ENCODE data around the gene DFFB. TPM values are rescaled to one million over a fixed set of nuclear protein-coding genes. Genes with fewer than 3 reads are reported as not detected.

The DFFB gene
- total and polyA plus RNA-seq, 2 of the 4 experiments (the other 2 are of a cell fraction), result 6.5 to 7.3 TPM

DNA sequence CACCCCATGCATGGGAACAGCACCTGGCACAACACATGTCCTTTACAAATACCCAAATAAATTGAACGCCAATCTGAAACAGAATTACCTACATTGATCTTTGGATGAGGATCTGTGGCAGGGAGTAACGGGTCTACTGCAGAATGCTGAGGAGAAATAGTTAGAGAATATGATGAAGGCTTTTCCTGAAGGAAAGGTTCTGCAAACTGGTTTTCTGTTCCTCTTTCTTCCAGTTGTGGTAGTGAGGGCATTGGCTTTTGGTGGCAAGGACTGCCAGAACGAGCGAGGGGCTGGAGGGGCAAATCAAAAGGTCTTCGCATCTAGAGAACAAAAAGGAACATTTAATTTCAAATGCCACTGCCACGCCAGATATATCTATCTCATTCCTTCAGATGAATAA, 20.1 kb upstream of the DFFB start:
- no peaks in the 10 kb centered on the region for H3K4me1 ChIP-seq (ENCODE audit: control insufficient read depth, insufficient read depth, low read length)
- no peak overlapping the region for H3K56ac ChIP-seq (ENCODE audit: extremely low read depth, insufficient read depth, low read length)
- no peak overlapping the region for H3K9ac ChIP-seq (ENCODE audit: low read depth, low read length)
- no peak for ATAC-seq (ENCODE audit: low read depth)
- no peak overlapping the region for H2AK5ac ChIP-seq (ENCODE audit: low read depth, low read length)
- no peak overlapping the region for H3K4me3 ChIP-seq (ENCODE audit: insufficient read depth, low read depth, low read length)
- no TSS peak for BruUV-seq (replicated peaks)
- no peak overlapping the region for H2BK5ac ChIP-seq (ENCODE audit: low read depth, low read length, poor library complexity, severe bottlenecking)
- CTCF ChIA-PET, result no interaction called here
- H4K8ac ChIP-seq (ENCODE audit: low read depth in 2 of 2, low read length in 2 of 2), result no peak overlapping the region
- intact Hi-C loops (cut with micrococcal nuclease) (no loop called here), in situ Hi-C loops (cut with MboI; ENCODE audit: low sequenced_read_pairs) (no loop called here), dilution Hi-C loops (cut with HindIII; ENCODE audit: low sequenced_read_pairs, unreplicated experiment) (no loop called here)
- TF ChIP-seq NFE2L2 (IDR thresholded peaks at IDR 0.05; ENCODE audit: low read depth, low read length) (no peak), RFX5 (IDR thresholded peaks at IDR 0.05; ENCODE audit: low read depth, low read length) (no peak), MAZ (IDR thresholded peaks at IDR 0.05; ENCODE audit: borderline replicate concordance, low read depth, low read length) (no peak)
- TF ChIP-seq, protein P1, sequence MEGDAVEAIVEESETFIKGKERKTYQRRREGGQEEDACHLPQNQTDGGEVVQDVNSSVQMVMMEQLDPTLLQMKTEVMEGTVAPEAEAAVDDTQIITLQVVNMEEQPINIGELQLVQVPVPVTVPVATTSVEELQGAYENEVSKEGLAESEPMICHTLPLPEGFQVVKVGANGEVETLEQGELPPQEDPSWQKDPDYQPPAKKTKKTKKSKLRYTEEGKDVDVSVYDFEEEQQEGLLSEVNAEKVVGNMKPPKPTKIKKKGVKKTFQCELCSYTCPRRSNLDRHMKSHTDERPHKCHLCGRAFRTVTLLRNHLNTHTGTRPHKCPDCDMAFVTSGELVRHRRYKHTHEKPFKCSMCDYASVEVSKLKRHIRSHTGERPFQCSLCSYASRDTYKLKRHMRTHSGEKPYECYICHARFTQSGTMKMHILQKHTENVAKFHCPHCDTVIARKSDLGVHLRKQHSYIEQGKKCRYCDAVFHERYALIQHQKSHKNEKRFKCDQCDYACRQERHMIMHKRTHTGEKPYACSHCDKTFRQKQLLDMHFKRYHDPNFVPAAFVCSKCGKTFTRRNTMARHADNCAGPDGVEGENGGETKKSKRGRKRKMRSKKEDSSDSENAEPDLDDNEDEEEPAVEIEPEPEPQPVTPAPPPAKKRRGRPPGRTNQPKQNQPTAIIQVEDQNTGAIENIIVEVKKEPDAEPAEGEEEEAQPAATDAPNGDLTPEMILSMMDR (conservative IDR thresholded peaks at IDR 0.05; ENCODE audit: low read depth, low read length), result no peak
- no peak overlapping the region for H4K91ac ChIP-seq (ENCODE audit: insufficient read depth, low read depth, low read length)
- H3K36me3 ChIP-seq (ENCODE audit: control insufficient read depth, insufficient read depth, low read length), result peaks cover 48% of the 10 kb centered on the region
- H2BK120ac ChIP-seq (ENCODE audit: low read depth, low read length), result no peak overlapping the region
- no peak overlapping the region for H3K4me2 ChIP-seq (ENCODE audit: low read depth, low read length)
- WGBS, 2 experiments (ENCODE audit: extremely low coverage in 2 of 2, insufficient read length in 1 of 2), result 100% methylated on average over 1 of the region's 6 CpGs; no CpG with 5 or more reads in 1 of the 2 experiments
- no peak overlapping the region for H2AFZ ChIP-seq (replicated peaks; ENCODE audit: low read length, poor library complexity)
- H3K27me3 ChIP-seq (ENCODE audit: control insufficient read depth, insufficient read depth, low read length), result no peaks in the 10 kb centered on the region
- no peaks in the 10 kb centered on the region for H4K20me1 ChIP-seq (ENCODE audit: insufficient read depth, low read length)
- POLR2A ChIA-PET (ENCODE audit: unreplicated experiment), result no interaction called here
- H3K27ac ChIP-seq (ENCODE audit: insufficient read depth, low read length), result no peak overlapping the region
- H3K14ac ChIP-seq (replicated peaks; ENCODE audit: low read depth, low read length), result no peak overlapping the region
- no peak overlapping the region for H4K5ac ChIP-seq (ENCODE audit: low read depth, low read length)
- DNase-seq, result no peak
- H3K4ac ChIP-seq (ENCODE audit: low read depth, low read length), result no peak overlapping the region
- no peaks in the 10 kb centered on the region for H3K79me1 ChIP-seq (ENCODE audit: low read depth in 1 of 2, low read length in 2 of 2)
- peaks cover 5% of the 10 kb centered on the region for H3K9me3 ChIP-seq (ENCODE audit: control insufficient read depth, insufficient read depth, low read length)
- H2AK9ac ChIP-seq (replicated peaks; ENCODE audit: low read depth, low read length, poor library complexity), result no peak overlapping the region
- H3K9me1 ChIP-seq (ENCODE audit: insufficient read depth, low read length), result no peaks in the 10 kb centered on the region
- H3K18ac ChIP-seq (ENCODE audit: low read depth, low read length), result no peak overlapping the region
- H2BK15ac ChIP-seq (ENCODE audit: low read depth, low read length), result no peak overlapping the region
- H2BK20ac ChIP-seq (ENCODE audit: low read depth, low read length), result no peak overlapping the region
- no peak overlapping the region for H3K23ac ChIP-seq (ENCODE audit: low read depth, low read length)
